ENCODE results near the gene GCGR.

GCGR gene

DNA sequence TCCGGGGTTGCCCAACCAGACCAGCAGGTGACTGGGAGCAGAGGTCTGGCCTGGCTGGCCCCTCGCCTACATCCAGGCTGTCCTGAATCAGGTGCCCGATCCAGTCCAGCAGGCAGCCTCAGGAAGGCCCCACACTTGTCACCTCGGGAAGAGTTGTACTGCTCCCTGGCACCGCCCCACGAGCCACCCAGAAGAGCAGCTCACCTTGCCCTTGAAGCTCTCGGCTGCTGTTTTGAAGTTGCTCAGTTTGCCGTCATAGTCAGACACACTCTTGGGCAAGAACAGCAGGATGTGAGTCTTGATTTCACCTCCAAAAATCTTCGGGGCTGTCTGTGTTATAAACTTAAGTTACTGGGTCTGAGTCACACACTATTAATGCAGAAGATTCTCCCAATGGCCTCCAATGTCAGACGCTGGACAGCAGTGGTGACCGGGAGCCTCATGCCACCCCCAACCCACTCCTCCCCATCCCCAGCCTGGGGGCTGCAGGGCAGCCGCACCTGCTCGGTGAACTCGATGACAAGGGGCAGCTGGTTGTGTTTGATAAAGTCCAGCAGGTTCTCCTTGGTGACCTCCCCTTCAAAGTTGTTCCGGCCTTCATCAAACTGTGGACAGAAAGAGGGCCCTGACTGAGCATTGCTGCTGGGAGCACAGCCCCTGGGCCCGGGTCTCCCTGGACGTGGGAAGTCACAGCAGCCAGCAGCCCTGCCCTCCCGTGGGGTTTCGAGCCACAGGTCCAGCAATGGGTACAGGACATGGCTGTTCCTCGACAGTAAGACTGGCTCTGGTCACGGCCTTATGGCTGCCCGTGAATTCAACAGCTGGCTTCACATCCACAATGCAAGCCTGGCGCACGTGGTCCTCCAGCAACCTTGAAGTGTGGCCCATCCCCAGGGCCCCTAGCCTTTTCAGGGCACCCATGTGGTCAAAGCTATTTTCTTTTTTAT, 43.1 kb downstream of the GCGR start:
- DNase-seq (ENCODE audit: low spot score), result no peak

DNA sequence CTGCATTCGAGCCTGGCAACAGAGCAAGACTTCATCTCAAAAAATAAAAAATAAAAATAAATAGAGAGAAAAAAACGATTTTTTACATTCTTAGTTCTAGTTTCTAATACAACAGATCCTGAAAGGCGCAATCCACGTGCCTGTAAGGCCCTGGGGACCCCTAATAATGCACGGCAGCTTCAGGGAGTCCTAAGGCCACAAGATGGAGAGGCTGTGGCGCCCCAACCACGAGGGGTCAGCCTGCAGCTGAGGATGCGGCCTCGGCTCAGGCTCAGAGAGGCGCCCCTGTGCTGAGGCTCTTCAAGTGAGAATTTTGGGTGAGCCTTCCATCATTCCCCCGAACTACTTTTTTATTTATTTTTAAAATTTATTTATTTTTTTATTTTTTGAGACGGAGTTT, 45.5 kb downstream of the GCGR start:
- no peak for DNase-seq (ENCODE audit: low spot score)

DNA sequence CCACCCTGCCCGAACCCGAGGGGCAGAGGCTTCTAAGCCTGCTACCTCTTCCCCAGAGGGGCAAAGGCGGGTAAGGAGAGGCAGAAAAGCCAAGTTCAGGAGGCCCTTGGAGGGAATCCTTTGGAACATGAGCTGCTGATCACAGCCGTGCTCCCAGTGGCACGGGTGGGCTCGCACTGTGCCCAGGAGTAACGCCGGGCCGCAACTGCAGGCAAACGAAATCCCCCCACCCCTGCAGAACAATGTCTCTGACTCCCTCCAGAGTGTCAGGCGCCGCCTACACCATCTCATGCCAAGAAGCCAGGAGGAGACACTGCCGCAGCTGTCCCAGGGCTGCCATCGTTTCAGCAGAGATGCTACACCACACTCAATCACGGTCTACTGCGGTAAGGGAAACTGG, 47.5 kb downstream of the GCGR start:
- no peak for DNase-seq (ENCODE audit: low spot score)

DNA sequence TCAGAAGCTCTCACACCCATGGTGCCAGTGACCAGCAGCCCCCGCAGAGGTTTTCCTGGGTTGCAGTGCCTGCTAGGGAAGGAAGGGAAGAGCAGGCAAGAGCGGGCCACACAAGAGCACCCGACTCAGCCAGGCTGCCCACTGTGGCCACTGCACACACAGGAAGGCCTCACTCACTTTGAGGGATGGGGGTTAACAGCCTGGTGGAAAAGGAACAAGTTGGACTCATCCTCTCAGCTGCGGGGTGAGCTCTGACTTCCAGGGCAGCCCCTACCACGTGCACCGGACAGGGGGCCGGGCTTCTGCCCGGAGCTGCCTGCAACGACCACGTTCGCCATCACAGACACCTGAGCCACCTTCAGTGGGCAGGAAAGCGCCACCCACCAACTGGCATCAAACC, 48.3 kb downstream of the GCGR start:
- no peak for DNase-seq (ENCODE audit: low spot score)

DNA sequence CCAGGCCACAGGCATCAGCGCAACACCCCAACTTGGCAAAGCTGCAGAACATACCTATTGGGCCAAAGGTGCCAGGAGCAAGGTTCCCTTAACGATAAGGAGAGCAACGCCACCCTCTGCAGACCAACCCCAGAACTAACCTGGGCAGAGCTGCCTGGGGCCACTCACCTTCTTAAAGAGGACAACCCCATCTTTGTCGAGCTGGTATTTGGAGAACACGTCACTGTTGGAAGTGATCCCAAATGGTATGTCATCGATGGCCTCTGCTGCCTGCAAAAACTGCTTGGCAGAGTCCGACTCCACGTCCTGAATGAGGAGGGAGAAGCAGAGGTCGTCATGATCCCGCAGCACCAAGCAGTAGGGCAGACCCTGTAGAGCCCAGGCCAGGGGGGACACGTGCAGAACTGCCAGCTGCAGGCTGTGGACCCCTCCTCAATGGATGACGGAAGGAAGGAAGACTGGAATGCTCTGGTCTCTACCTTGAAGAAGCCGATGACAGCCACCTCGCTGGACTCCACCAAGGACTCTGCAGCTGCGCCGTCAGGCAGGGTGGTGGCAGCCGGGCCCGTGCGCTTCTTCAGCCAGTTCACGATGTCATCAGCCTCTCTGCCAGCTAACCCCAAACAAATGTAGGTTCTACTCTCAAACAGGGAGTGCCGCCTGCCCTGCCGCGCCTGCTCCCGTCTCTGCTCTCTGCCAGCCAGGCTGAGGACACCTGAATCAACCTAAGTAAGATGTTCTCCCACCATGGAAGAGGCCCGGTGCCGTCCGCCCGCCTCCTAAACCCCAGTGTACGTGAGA, 51.2 kb downstream of the GCGR start:
- no peak for DNase-seq (ENCODE audit: low spot score)

DNA sequence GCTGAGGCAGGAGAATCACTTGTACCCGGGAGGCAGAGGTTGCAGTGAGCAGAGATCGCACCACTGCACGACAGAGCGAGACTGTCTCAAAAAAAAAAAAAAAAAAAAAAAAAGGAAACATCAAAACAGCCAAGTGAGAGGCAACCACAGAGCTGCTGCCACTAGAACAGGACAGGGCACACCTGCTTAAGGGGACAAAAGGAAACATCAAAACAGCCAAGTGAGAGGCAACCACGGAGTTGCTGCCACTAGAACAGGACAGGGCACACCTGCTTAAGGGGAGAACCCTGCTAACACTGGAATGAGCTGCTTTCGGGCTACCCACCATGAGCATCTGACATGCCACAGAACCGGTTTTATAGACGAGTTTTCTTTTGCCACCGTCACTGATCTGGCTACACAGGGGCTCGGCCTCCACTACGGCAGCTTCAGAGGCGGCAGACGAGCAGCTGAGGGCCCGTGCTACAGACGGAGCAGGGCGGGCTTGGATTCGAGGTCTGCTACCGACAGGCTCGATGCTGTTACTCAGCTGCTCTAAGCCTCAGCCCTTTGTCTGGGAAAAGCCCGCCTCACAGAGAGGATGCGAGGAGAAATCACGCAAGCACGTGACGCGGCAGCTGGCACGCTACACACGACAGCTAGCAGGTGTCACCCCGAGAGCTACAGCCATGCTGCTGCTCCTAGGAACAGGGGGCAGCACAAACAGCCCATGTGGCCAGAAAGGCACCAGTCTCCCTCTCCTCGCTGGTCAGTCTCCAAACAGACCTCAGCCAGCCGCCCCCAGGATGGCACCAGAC, 54.4 kb downstream of the GCGR start:
- DNase-seq (ENCODE audit: low spot score), result no peak

DNA sequence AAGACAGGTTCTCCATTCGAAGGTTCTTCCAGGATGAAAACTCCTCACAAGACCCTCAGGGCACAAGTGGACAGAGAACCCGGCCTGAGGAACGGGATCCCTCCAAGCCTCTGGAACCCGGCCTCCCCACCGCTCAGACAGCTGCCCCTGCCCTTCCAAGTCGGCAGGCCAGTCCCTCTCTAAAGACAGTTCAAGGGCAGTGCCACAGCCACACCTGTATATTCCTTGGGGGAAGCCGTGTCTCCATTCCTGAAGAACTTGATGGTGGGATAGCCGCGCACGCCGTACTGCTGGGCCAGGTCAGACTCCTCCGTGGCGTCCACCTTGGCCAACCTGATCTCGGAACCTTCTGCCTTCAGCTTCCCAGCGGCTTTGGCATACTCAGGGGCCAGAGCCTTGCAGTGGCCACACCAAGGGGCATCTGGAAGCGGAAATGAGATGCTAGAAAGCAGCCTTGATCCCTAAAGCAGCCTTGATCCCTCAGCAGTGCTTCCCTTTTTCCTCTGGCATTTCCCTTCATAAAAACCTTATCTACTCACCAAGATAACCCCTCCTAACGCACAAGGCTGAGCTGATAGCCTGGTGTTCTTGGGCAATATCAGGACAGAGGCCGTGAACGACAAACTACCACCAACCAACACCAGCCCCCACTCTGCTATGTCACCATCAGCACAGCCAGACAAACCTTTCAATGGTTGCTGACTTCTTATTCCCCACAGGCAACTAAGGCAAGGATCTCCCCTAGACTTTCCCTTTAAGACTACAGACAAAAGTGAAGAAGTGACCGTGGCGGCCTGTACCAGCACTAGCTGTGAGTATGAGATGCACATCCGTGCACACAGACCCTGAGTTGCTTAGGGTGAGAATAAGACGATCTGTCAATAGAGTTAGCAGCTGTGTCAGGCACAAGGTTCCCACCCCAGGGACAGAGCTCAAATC, 55.3 kb downstream of the GCGR start:
- no peak for DNase-seq (ENCODE audit: low spot score)

DNA sequence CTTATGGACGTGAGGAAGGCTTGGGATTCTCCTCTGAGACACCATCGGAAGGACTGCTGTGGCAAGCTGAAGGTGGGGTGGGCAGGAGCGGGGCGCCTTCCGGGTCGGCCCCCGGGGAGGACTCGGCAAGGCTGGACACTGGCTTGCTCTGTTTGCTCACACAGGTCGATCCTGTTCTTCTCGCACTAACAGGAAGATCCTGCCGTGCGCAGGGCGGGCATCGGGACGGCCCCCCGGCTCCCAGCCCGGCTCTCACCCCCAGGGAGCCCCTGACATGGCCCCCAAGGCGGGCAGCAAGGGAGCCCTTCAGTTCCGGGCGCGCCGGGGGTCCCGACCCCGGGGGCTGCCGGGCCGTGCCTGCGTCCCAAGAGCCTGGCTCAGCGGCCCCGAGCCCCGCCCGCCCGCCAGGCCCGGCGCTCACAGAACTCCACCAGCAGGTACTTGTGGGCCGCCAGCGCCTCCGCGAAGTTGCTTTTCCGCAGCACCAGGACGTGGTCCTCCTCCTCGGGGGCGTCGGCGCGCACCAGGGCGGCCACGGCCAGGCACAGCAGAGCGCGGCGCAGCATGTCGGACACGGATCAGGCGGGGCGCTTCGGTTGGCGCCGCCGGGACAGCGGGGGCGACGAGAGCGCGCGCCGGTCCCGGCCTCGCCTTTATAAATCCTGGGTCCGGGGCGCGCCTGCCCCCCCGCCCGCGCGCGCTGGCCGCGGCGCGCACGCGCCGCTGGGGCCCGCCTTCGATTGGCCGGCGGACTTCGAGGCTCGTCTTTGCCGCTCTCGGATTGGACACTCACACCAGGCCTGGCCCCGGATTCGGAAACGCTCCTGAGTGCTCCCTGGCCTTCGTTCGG, 56.2 kb downstream of the GCGR start, which contains the start of gene P4HB:
Gene P4HB, minus strand, starts transcription at position 630 of the 850 bp plus-strand sequence. Its CDS starts 64 bp downstream, at position 566.
- no peak for DNase-seq (ENCODE audit: low spot score)

DNA sequence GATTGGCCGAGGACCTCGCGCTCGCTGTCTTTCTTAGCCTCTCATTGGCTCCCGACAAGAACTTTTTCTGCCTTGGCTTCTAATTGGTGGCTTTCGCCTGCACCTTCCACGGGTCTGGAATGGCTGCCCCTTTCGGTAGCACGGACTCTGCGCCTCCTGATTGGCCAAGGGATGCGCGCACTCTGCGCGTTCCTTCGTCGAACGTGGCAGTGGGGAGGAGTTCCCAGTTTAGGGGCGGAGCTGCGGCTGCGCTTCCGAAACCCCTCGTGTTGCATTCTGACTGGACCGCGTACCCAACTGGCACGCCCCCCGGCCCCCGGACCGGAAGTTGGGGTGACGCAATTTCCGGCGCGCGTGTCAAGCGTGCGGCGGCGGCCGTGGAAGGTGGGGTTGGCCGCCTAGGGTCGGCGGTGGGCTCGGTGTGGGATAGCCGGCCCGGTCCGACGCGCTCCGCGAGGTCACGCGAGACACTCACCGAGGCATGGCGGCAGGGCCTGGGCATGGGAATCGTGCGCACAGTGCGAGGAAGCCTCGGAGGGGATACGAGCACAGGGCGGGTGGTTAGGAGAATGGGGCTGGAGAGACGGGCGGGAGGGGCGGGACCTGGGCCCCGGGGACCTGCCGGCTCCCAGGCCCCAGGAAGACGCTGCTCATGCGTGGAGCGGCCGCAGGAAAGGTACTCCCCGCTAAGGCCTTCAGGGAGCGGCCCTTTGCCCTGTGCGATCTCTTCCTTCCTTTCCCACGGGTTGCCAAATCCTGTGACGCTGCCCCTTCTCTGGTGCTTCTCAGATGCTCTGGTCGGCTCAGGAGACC, 57.0 kb downstream of the GCGR start:
- DNase-seq (ENCODE audit: low spot score), result peak; percentile 100

DNA sequence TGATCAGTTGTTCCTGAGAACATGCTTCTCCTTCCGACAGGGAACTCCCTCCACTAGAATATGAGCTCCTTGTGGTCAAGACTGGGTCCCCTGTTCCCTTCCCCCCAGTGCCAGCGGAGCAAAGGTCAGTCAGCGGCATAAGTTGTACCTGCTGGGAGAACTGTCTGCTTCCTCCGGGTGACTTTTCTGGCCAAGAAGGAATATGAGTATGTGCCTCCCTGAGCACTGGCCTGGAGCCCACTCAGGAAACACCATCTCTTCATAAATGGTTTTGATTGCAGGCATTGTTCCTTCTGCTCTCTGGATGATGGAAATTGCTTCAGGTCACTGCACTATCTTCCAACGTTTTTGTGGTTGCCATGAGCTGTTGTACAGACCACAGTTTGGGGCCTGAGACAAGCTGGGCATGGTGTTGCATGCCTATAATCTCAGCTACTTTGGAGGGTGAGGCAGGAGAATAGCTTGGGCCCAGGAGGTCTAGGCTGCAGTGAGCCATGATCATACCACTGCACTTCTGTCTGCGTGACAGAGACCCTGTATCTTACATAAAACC, 59.2 kb downstream of the GCGR start:
- no peak for DNase-seq (ENCODE audit: low spot score)

All from CD4-positive, alpha-beta T cell treated with Interleukin-2 at 100 ng/mL for 4 hours (primary cell).